Peyer's patch (tissue), 4 donors: ENCODE measurements around the gene ETS2. TPM values are rescaled to one million over a fixed set of nuclear protein-coding genes. Genes with fewer than 3 reads are reported as not detected.
A peak's percentile ranks its signal among the peaks of the same experiment; 100 is the strongest.

ENCODE experiments used
- DNase-seq, 3 donors: peaks; one replicate each; pipeline ENCODE4 v3.0.0-alpha.2; 2017 to 2019
- H3K27ac ChIP-seq, 4 donors: fragments of 200-600 bp; sonication (generic); one replicate each; pipeline ENCODE4 v1.5.1; 2016 to 2019
- H3K27me3 ChIP-seq, 2 donors: fragments of 200-600 bp; sonication (generic); one replicate each; pipeline ENCODE4 v1.5.1; 2019
- H3K36me3 ChIP-seq, 3 donors: fragments of 200-600 bp; sonication (generic); one replicate each; pipeline ENCODE4 v1.5.1; 2016 to 2019
- H3K4me1 ChIP-seq, 4 donors: fragments of 200-600 bp; sonication (generic); one replicate each; pipeline ENCODE4 v1.5.1; 2016 to 2019
- H3K4me3 ChIP-seq, 4 donors: fragments of 200-600 bp; sonication (generic); 1 replicate in 3 of 4; 2 replicates in 1 of 4; pipeline ENCODE4 v1.5.1; 2016 to 2019; ENCODE audit warnings: mild to moderate bottlenecking in 1 of 4
- H3K9me3 ChIP-seq, 4 donors: fragments of 200-600 bp; sonication (generic); one replicate each; pipeline ENCODE4 v1.5.1; 2016 to 2019; ENCODE audit warnings: mild to moderate bottlenecking in 1 of 4
- POLR2A ChIP-seq, 2 donors: fragments of 450-650 bp; IDR thresholded peaks; one replicate each; pipeline ENCODE4 v1.5.1; 2017; ENCODE audit warnings: antibody characterized with exemption in 2 of 2, mild to moderate bottlenecking in 2 of 2, moderate library complexity in 2 of 2
- total RNA-seq, 4 donors: library from RNA; depleted of rRNA; stranded (reverse); fragments of >200 nt; gene quantifications; one replicate each; pipeline ENCODE4 v1.1.0, GENCODE V29; 2016
- TF ChIP-seq, protein P1 (sequence below), 6 experiments: fragments of 450-650 bp in 4 of 6; fragments of 200-600 bp in 2 of 6; sonication (generic) in 1 of 6; IDR thresholded peaks; one replicate each; pipeline ENCODE4 v1.5.1; 2017 to 2019; ENCODE audit warnings: antibody characterized with exemption in 6 of 6, mild to moderate bottlenecking in 3 of 6, moderate library complexity in 1 of 6

ETS2 gene
- total RNA-seq, 4 donors from 2014 or later = 127 to 186 (median 147) TPM

DNA sequence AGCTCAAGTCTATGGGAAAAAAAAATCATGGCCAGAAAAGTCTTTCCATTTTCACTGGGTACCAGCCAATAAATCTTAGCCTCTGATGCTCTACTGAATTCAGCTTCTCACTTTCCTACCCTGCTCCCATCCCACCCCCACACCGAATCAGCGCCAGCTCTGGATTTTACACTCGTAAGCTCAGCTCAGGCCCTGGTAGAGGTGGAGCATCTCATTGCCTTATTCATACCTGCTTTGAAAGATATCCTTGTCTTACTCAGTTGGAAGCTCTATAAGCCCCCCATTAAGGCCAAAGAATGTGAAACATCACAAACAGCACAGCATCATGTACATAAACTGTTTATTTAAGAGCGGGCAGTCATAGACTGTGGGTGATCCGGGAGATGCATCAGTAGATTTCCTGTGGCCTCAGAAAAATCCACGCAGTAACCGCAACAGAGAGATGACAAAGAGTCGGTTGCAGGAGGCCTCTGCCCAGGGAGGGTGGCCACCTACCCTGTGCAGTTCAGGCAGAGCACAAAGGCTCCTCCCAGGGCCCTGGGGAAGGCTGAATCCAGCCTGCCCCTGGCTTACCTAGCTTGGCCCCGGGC lies 36.4 kb upstream of the ETS2 start:
- Histone ChIP-seq H3K4me1 (peaks cover 0 to 24% (median 0%) of the 10 kb centered on the region in 4 donors), H3K27me3 (no peaks in the 10 kb centered on the region), H3K4me3 (no peak overlapping the region), H3K27ac (peak overlapping the region in 3 of 4 donors; percentile 73 to 83 (median 81)), H3K36me3 (no peaks in the 10 kb centered on the region), H3K9me3 (no peaks in the 10 kb centered on the region)
- no peak for DNase-seq
- TF ChIP-seq, protein P1, sequence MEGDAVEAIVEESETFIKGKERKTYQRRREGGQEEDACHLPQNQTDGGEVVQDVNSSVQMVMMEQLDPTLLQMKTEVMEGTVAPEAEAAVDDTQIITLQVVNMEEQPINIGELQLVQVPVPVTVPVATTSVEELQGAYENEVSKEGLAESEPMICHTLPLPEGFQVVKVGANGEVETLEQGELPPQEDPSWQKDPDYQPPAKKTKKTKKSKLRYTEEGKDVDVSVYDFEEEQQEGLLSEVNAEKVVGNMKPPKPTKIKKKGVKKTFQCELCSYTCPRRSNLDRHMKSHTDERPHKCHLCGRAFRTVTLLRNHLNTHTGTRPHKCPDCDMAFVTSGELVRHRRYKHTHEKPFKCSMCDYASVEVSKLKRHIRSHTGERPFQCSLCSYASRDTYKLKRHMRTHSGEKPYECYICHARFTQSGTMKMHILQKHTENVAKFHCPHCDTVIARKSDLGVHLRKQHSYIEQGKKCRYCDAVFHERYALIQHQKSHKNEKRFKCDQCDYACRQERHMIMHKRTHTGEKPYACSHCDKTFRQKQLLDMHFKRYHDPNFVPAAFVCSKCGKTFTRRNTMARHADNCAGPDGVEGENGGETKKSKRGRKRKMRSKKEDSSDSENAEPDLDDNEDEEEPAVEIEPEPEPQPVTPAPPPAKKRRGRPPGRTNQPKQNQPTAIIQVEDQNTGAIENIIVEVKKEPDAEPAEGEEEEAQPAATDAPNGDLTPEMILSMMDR (IDR thresholded peaks at IDR 0.05) = no peak
- TF ChIP-seq POLR2A (IDR thresholded peaks at IDR 0.05) = no peak

DNA sequence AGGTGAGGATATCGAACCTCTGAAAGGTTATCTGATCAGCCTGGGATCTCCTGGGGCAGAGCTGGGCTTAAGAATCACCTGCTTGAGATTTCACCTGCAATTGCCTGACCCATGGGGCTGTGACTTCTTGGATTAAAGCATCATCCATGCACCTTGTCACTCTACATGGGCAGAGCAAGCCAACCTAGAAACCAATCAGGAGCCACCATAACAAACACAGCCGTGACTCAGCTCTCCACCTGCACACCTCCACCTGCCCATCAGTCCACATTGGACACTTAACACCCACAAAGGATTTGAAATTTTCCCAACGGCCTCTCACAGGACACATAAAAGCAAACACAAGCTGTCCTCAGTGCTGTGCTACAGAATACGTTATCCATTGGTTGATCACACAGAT lies 35.1 kb upstream of the ETS2 start:
- no peak overlapping the region for H3K4me3 ChIP-seq
- peak in 1 of 3 donors; percentile 75 for DNase-seq
- peak overlapping the region in 2 of 4 donors; percentile 51 to 80 for H3K27ac ChIP-seq
- TF ChIP-seq POLR2A (IDR thresholded peaks at IDR 0.05) = peak in 1 of 2 donors; percentile 27
- TF ChIP-seq, protein P1 (IDR thresholded peaks at IDR 0.05) = no peak
- H3K4me1 ChIP-seq = peaks cover 0 to 24% (median 0%) of the 10 kb centered on the region in 4 donors
- H3K9me3 ChIP-seq = no peaks in the 10 kb centered on the region
- no peaks in the 10 kb centered on the region for H3K36me3 ChIP-seq
- no peaks in the 10 kb centered on the region for H3K27me3 ChIP-seq

DNA sequence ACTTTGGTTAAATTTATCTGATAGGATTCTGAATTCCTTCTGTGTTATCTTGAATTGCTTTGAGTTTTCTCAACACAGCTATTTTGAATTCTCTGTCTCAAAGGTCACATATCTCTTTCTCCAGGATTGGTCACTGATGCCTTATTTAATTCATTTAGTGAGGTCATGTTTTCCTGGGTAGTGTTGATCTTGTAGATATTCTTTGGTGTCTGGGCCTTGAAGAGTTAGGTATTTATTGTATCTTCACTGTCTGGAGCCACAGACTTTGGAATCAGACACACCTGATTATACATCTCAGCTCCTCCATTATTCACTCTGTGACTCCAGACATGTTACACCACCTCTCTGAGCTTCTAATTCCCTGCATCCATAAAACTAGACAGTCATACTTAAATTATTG lies 34.2 kb upstream of the ETS2 start:
- no peak for DNase-seq
- TF ChIP-seq POLR2A (IDR thresholded peaks at IDR 0.05) = no peak
- TF ChIP-seq, protein P1 (IDR thresholded peaks at IDR 0.05) = no peak

DNA sequence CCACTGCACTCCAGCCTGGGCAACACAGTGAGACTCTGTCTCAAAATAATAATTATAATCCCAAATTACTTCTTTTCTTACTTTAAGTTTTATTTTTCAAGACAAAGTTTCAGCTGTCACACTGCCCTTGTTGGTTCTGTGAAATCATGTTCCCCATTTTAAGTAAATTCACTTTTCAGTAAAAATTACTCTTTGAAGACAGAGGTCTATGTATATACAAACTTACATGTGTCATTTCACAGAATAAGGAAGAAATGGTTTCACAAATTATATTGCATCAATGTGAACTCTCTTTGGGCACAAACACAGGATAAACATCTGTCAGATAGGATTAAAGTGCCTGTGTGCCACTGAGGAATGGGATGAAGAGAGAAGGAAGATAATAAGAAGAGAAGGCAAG lies 33.1 kb upstream of the ETS2 start:
- no peak for DNase-seq
- TF ChIP-seq POLR2A (IDR thresholded peaks at IDR 0.05) = no peak
- TF ChIP-seq, protein P1 (IDR thresholded peaks at IDR 0.05) = no peak
- peak overlapping the region in 1 of 4 donors; percentile 39 for H3K27ac ChIP-seq
- H3K27me3 ChIP-seq = no peaks in the 10 kb centered on the region
- no peaks in the 10 kb centered on the region for H3K36me3 ChIP-seq
- no peaks in the 10 kb centered on the region for H3K9me3 ChIP-seq
- peaks cover 0 to 21% (median 0%) of the 10 kb centered on the region in 4 donors for H3K4me1 ChIP-seq
- no peak overlapping the region for H3K4me3 ChIP-seq

More for the DNA sequence above, 34.2 kb upstream of the ETS2 start:
- Histone ChIP-seq H3K9me3 (no peaks in the 10 kb centered on the region), H3K4me1 (peaks cover 0 to 24% (median 0%) of the 10 kb centered on the region in 4 donors), H3K27me3 (no peaks in the 10 kb centered on the region), H3K4me3 (no peak overlapping the region), H3K36me3 (no peaks in the 10 kb centered on the region), H3K27ac (peak overlapping the region in 2 of 4 donors; percentile 51 to 80)

DNA sequence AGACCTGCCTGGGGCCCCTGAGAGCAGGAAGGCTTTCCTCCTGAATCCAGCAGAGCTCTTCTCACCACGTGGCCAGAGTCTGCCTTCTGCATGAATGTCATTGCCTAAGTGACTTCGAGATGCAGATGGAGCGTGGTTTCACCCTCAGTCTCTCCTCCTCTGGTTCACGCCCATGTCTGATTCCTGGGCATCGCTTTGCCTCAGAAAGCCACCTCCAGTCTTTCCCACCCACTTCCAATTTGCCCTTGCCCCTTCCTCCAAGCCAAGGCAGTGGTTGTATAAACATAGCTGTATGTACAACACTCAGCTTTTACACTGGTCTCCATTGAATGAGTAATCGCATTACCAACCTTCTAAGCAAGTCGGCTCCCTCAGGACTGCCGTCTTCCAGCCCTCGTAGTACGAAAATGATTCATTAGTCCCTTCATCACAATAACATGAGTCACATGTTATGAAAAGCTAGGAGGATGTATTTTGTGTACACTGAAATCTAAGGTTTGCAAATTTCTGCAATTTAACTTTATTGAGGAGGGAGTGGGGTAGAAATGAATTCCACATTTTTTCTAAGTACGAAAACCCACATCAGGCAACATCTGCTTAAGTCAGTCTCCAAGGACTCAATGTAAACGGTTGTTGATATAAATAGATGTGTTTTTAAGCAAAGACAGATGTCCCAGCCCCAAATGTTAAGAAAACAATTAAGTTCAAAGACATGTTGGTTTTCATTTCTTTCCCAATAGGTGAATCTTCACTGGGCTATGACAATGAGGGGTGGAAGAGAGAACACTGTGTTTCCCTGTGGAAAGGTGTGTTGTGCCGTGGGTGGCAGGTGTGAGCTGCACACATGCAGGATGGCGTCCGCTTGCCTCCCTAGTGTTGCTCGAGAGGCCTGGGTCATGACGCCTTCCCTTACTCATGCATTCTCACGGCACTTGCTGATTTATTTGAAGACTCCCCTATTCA lies 32.3 kb upstream of the ETS2 start:
- peak overlapping the region in 2 of 4 donors; percentile 39 to 47 for H3K27ac ChIP-seq
- no peak for DNase-seq
- H3K36me3 ChIP-seq = no peaks in the 10 kb centered on the region
- no peak overlapping the region for H3K4me3 ChIP-seq
- H3K4me1 ChIP-seq = peaks cover 0 to 14% (median 0%) of the 10 kb centered on the region in 4 donors
- H3K27me3 ChIP-seq = no peaks in the 10 kb centered on the region
- no peaks in the 10 kb centered on the region for H3K9me3 ChIP-seq
- TF ChIP-seq, protein P1 (IDR thresholded peaks at IDR 0.05) = no peak
